ENCODE results near the gene MYO1D.

The MYO1D gene

DNA sequence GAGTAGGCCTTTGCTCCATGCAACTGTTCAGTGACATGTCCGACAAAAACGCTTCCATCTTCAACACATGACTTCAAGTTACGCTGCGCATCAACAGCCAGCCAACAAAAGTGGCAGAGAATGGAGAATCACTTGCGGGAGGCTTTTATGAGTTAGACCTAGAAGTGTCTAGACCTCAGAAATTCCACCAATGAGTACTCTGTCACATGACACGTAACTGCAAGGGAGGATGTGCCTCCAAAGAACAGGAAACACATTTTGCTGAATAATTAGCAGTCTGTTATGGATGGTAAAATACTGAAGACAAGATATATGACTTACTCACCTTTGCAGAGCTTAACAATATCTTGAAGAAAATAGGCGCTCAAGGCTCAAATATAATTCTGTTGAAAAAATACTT is 62.1 kb downstream of the MYO1D start:
- TF ChIP-seq TAF1 (IDR thresholded peaks at IDR 0.05; ENCODE audit: low read depth): no peak
- TF ChIP-seq RAD21 (IDR thresholded peaks at IDR 0.05; ENCODE audit: low read depth): no peak
- TF ChIP-seq FOXM1 (IDR thresholded peaks at IDR 0.05; ENCODE audit: borderline replicate concordance, low read depth): no peak
- TF ChIP-seq ZBTB7A (IDR thresholded peaks at IDR 0.05; ENCODE audit: low read depth): no peak
- no peak for TF ChIP-seq CEBPB (IDR thresholded peaks at IDR 0.05)
- TF ChIP-seq REST (IDR thresholded peaks at IDR 0.05; ENCODE audit: low read depth): no peak
- TF ChIP-seq, protein P1, sequence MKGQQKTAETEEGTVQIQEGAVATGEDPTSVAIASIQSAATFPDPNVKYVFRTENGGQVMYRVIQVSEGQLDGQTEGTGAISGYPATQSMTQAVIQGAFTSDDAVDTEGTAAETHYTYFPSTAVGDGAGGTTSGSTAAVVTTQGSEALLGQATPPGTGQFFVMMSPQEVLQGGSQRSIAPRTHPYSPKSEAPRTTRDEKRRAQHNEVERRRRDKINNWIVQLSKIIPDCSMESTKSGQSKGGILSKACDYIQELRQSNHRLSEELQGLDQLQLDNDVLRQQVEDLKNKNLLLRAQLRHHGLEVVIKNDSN (IDR thresholded peaks at IDR 0.05): no peak
- TF ChIP-seq EP300 (IDR thresholded peaks at IDR 0.05; ENCODE audit: borderline replicate concordance): no peak
- TF ChIP-seq EGR1 (IDR thresholded peaks at IDR 0.05): no peak
- TF ChIP-seq CREB1 (IDR thresholded peaks at IDR 0.05; ENCODE audit: low read depth): no peak

- TF ChIP-seq, protein P1 (IDR thresholded peaks at IDR 0.05): no peak
- TF ChIP-seq NFIC (IDR thresholded peaks at IDR 0.05) (no peak), REST (IDR thresholded peaks at IDR 0.05; ENCODE audit: low read depth) (no peak), FOXM1 (IDR thresholded peaks at IDR 0.05; ENCODE audit: borderline replicate concordance, low read depth) (no peak), TEAD4 (IDR thresholded peaks at IDR 0.05) (no peak), CREB1 (IDR thresholded peaks at IDR 0.05; ENCODE audit: low read depth) (no peak)
These were observed 63.9 kb downstream of the MYO1D start for GRCh38 chr17:32813021-32813420.

DNA sequence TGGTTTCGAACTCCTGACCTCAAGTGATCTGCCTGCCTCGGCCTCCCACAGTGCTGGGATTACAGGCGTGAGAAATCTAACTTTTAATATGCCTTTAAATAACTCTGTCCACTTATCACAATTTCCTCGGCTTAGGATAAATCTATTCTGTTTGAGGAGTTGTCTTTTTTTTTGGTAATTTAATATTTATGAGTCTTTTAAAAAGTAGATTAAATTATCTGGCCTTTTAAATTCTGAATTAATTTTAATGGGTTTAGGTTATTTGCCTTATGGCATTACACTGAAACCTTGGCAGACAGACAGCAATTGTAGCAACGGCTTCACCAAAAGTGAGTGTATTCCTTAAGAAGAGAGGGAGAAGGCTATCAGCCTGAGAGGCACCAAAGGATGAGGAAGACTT is 66.2 kb downstream of the MYO1D start:
- TF ChIP-seq CREB1 (IDR thresholded peaks at IDR 0.05; ENCODE audit: low read depth) (no peak), ZBTB7A (IDR thresholded peaks at IDR 0.05; ENCODE audit: low read depth) (no peak), CEBPB (IDR thresholded peaks at IDR 0.05) (no peak)

DNA sequence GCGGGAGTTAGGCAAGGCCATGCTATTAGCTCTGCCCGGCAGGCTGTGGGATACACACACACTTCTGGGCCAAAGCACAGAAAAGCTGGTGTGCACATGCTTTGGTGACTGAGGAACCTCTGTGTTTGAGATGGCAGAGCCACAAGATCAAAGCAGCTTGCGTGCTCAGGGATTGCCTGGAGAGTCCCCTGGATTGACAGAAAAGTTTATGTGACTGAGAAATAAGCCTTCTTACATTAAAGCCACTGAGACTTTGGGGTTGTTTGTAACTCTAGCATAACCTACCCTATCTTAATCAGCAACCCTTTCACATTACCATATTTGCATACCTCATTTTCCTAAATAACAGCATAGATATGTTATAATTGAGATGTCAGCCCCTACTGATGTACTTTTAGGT is 69.3 kb downstream of the MYO1D start:
- TF ChIP-seq CEBPB (IDR thresholded peaks at IDR 0.05): no peak

GRCh38 chr17:32806646-32807045 is 70.3 kb downstream of the MYO1D start:
- no peak for TF ChIP-seq REST (IDR thresholded peaks at IDR 0.05; ENCODE audit: low read depth)
- no peak for TF ChIP-seq EP300 (IDR thresholded peaks at IDR 0.05; ENCODE audit: borderline replicate concordance)
- TF ChIP-seq CREB1 (IDR thresholded peaks at IDR 0.05; ENCODE audit: low read depth): no peak
- no peak for TF ChIP-seq TCF12 (IDR thresholded peaks at IDR 0.05; ENCODE audit: low read depth)
- TF ChIP-seq FOXM1 (IDR thresholded peaks at IDR 0.05; ENCODE audit: borderline replicate concordance, low read depth): no peak
- TF ChIP-seq, protein P2, sequence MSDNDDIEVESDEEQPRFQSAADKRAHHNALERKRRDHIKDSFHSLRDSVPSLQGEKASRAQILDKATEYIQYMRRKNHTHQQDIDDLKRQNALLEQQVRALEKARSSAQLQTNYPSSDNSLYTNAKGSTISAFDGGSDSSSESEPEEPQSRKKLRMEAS (IDR thresholded peaks at IDR 0.05): no peak
- TF ChIP-seq TEAD4 (IDR thresholded peaks at IDR 0.05): no peak
- TF ChIP-seq, protein P1 (IDR thresholded peaks at IDR 0.05): no peak
- TF ChIP-seq CEBPB (IDR thresholded peaks at IDR 0.05): no peak
- no peak for TF ChIP-seq NFIC (IDR thresholded peaks at IDR 0.05)
- TF ChIP-seq RAD21 (IDR thresholded peaks at IDR 0.05; ENCODE audit: low read depth): no peak
- TF ChIP-seq EGR1 (IDR thresholded peaks at IDR 0.05): no peak
- no peak for TF ChIP-seq YY1 (IDR thresholded peaks at IDR 0.05; ENCODE audit: low read depth)
- TF ChIP-seq ZBTB7A (IDR thresholded peaks at IDR 0.05; ENCODE audit: low read depth): no peak
- TF ChIP-seq TAF1 (IDR thresholded peaks at IDR 0.05; ENCODE audit: low read depth): no peak

All from Ishikawa (cell line).